ENCODE measurements around the gene GPR132. TPM values are rescaled to one million over a fixed set of nuclear protein-coding genes. Genes with fewer than 3 reads are reported as not detected.

Gene GPR132
- total and polyA plus RNA-seq, 2 of the 13 experiments (the other 11 are each of a cell fraction or from before 2014, with no cell fraction given) = not detected

GRCh38 chr14:105026033-105026785, 39.0 kb downstream of the GPR132 start:
- CTCF ChIA-PET (ENCODE audit: low intra/inter-chr PET ratio, low total read pairs) = no interaction called here
- DNase-seq (ENCODE audit: low spot score) (no peak), FAIRE-seq (no peak), ATAC-seq (no peak)
- intact Hi-C loops (cut with micrococcal nuclease; ENCODE audit: unreplicated experiment) = no loop called here
- H4K20me1 ChIP-seq (ENCODE audit: insufficient read depth, low read length) = no peaks in the 10 kb centered on the region
- H3K79me2 ChIP-seq (ENCODE audit: insufficient read depth, low read length) = peaks cover 4% of the 10 kb centered on the region
- no peak overlapping the region for H3K27ac ChIP-seq (ENCODE audit: extremely low read length, insufficient read depth, low read length)
- no peak overlapping the region for H3K4me2 ChIP-seq (ENCODE audit: low read depth, low read length)
- no peak overlapping the region for H2AFZ ChIP-seq (ENCODE audit: low read length)
- no peaks in the 10 kb centered on the region for H3K9me3 ChIP-seq (ENCODE audit: low read length)
- BruUV-seq (replicated peaks) = no TSS peak
- H3K9ac ChIP-seq (ENCODE audit: insufficient read depth, low read depth, low read length) = no peak overlapping the region
- WGBS (ENCODE audit: low lambda C conversion rate) = 61% methylated on average over 16 of the region's 16 CpGs
- no peak overlapping the region for H3K4me3 ChIP-seq (replicated peaks in 1 of 3; ENCODE audit: insufficient read depth in 1 of 3, low read depth in 2 of 3, low read length in 3 of 3)
- POLR2A ChIA-PET = no interaction called here
- peaks cover 0 to 14% of the 10 kb centered on the region in 2 experiments; a peak in 3 of 5 replicates for H3K27me3 ChIP-seq (ENCODE audit: control insufficient read depth in 1 of 2, insufficient read depth in 2 of 2, low read length in 2 of 2)
- in situ Hi-C loops (cut with HindIII; ENCODE audit: extremely low pct_ligation_motif_present, low pct_unique_long_range_greater_than_20kb) = no loop called here
- H3K4me1 ChIP-seq (ENCODE audit: insufficient read depth, low read length) = peaks cover 23% of the 10 kb centered on the region
- H3K36me3 ChIP-seq (replicated peaks in 1 of 2; ENCODE audit: control insufficient read depth in 1 of 2, insufficient read depth in 2 of 2, low read length in 2 of 2) = no peaks in the 10 kb centered on the region
- TF ChIP-seq ASH2L (IDR thresholded peaks at IDR 0.05; ENCODE audit: insufficient read length, low read depth, low read length) (no peak), KLF6 (CRISPR knock-in tag; IDR thresholded peaks at IDR 0.05) (no peak), ZNF382 (CRISPR knock-in tag; IDR thresholded peaks at IDR 0.05; ENCODE audit: borderline replicate concordance) (no peak), DRAP1 (CRISPR knock-in tag; IDR thresholded peaks at IDR 0.05) (no peak), ZNF484 (CRISPR knock-in tag; IDR thresholded peaks at IDR 0.05; ENCODE audit: borderline replicate concordance, low read depth) (no peak), AFF4 (CRISPR knock-in tag; IDR thresholded peaks at IDR 0.05) (no peak), ZNF10 (CRISPR knock-in tag; IDR thresholded peaks at IDR 0.05; ENCODE audit: borderline replicate concordance, low read depth) (no peak), EED (CRISPR knock-in tag; IDR thresholded peaks at IDR 0.05) (no peak), ZXDC (CRISPR knock-in tag; IDR thresholded peaks at IDR 0.05) (no peak), HNF1A (IDR thresholded peaks at IDR 0.05; ENCODE audit: low read depth) (no peak), HNF1A (CRISPR knock-in tag; IDR thresholded peaks at IDR 0.05; ENCODE audit: borderline replicate concordance) (no peak), MAFK (conservative IDR thresholded peaks at IDR 0.05 in 1 of 2, IDR thresholded peaks at IDR 0.05 in 1 of 2; ENCODE audit: low read length in 2 of 2) (no peak)

All from HepG2 (cell line).